ENCODE results near the gene TICRR.

The TICRR gene

GRCh38 chr15:89550427-89550826 is 24.8 kb upstream of the TICRR start:
- Histone ChIP-seq H3K4me3 (replicated peaks; ENCODE audit: insufficient read depth, low read length) (no peak overlapping the region), H3K27me3 (ENCODE audit: insufficient read depth, poor library complexity, severe bottlenecking) (no peaks in the 10 kb centered on the region), H3K27ac (replicated peaks) (no peak overlapping the region)
- no peak for DNase-seq (ENCODE audit: low read depth in 1 of 2, low spot score in 1 of 2)
- TF ChIP-seq REST (IDR thresholded peaks at IDR 0.05; ENCODE audit: insufficient replicate concordance, low read depth), result no peak

DNA sequence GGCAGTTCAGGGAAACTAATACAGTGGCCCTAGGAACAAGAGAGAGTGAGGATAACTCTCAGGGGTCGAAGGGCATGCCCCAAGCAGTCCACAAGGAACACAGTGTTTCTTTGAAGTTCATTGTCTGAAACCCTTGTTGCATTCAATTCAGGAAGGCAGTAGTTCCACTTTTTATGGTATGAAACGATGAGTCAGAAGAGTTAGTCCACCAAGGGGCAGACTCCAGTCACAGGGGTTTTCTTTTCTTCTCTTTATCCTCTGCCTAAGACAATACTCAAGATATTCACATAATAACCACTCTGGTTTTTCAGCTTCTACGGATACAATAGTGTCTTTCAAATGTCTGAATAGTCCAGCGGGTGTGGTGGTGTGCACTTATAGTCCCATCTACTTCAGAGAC is 23.7 kb upstream of the TICRR start:
- TF ChIP-seq GABPA (IDR thresholded peaks at IDR 0.05; ENCODE audit: low read depth) (no peak), REST (IDR thresholded peaks at IDR 0.05; ENCODE audit: insufficient replicate concordance, low read depth) (no peak)
- H3K27me3 ChIP-seq (ENCODE audit: insufficient read depth, poor library complexity, severe bottlenecking), result no peaks in the 10 kb centered on the region
- H3K4me3 ChIP-seq (replicated peaks; ENCODE audit: insufficient read depth, low read length), result no peak overlapping the region
- no peak overlapping the region for H3K27ac ChIP-seq (replicated peaks)
- DNase-seq (ENCODE audit: low read depth in 1 of 2, low spot score in 1 of 2), result no peak

DNA sequence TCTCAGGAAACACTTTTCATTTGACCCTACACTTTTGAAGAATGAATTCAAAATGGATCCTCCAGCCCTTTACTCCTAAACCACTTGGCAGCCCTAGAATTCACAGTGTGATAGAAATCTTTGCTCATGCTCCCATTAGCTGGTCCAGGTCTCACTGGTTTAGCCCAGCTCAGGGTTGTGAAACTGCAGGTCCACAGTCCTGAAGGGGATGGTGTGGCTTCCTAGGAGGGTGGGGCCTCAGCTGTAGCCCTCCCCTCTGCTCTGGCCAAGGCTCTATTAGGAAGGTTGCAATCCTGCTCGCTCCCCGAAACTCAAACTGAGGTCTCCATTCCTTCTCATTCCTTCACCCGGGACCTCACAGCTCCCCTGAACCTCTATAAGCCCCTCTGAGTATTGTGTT is 21.6 kb upstream of the TICRR start:
- H3K27me3 ChIP-seq (ENCODE audit: insufficient read depth, poor library complexity, severe bottlenecking), result no peaks in the 10 kb centered on the region
- no peak overlapping the region for H3K4me3 ChIP-seq (replicated peaks; ENCODE audit: insufficient read depth, low read length)
- H3K27ac ChIP-seq (replicated peaks), result no peak overlapping the region
- TF ChIP-seq SPI1 (IDR thresholded peaks at IDR 0.05; ENCODE audit: borderline replicate concordance, low read depth) (no peak), CTCF (IDR thresholded peaks at IDR 0.05; ENCODE audit: insufficient read depth, low read length) (no peak)
- no peak for DNase-seq (ENCODE audit: low read depth in 1 of 2, low spot score in 1 of 2)

DNA sequence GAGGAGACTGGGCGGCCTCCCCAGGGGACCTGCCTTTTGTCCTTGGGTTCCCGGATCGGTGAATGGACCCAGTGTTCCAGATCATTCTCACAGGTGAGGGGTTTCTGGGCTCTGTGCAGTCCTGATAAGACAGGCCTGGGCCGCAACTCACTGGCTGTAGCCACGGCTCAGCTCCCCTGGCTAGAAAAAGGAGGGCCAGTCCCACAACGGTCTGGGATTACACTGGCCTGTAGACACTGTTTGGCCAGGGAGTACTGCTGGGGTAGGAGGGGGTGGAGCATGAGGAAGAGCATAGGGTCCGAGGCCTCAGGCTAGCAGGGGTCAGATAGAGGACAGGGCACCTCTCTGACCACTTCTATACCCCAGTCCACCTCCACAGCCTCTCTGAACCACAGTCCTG is 21.0 kb upstream of the TICRR start:
- no peak overlapping the region for H3K4me3 ChIP-seq (replicated peaks; ENCODE audit: insufficient read depth, low read length)

More for the DNA sequence above, 21.0 kb upstream of the TICRR start:
- TF ChIP-seq CTCF (IDR thresholded peaks at IDR 0.05; ENCODE audit: insufficient read depth, low read length) (no peak), REST (IDR thresholded peaks at IDR 0.05; ENCODE audit: insufficient replicate concordance, low read depth) (no peak), SPI1 (IDR thresholded peaks at IDR 0.05; ENCODE audit: borderline replicate concordance, low read depth) (no peak), GABPA (IDR thresholded peaks at IDR 0.05; ENCODE audit: low read depth) (no peak), POLR2AphosphoS5 (IDR thresholded peaks at IDR 0.05; ENCODE audit: low read depth) (no peak)
- no peak for DNase-seq (ENCODE audit: low read depth in 1 of 2, low spot score in 1 of 2)
- H3K27ac ChIP-seq (replicated peaks), result no peak overlapping the region
- peaks cover 3% of the 10 kb centered on the region for H3K27me3 ChIP-seq (ENCODE audit: insufficient read depth, poor library complexity, severe bottlenecking)
